Measurements from ENCODE around the gene DNAH10.
"Not testable (repeated sequence)": the region's sequence is repeated elsewhere in the genome, so short reads cannot be mapped to it uniquely, and the experiment has no call there.

DNAH10 gene

GRCh38 chr12:123907726-123908476 is 145.8 kb downstream of the DNAH10 start:
- DNase-seq (ENCODE audit: low spot score), result no peak

GRCh38 chr12:123908884-123909725 is 147.0 kb downstream of the DNAH10 start:
- DNase-seq (ENCODE audit: low spot score), result no peak

- no peak for DNase-seq (ENCODE audit: low spot score)
These were observed 148.0 kb downstream of the DNAH10 start for GRCh38 chr12:123910057-123910456.

- no peak for DNase-seq (ENCODE audit: low spot score)
These were observed 148.7 kb downstream of the DNAH10 start for GRCh38 chr12:123910761-123911193.

- not testable (repeated sequence) for DNase-seq (ENCODE audit: low spot score)
These were observed 149.7 kb downstream of the DNAH10 start for GRCh38 chr12:123911672-123912409.

- no peak for DNase-seq (ENCODE audit: low spot score)
These were observed 150.6 kb downstream of the DNAH10 start for GRCh38 chr12:123912415-123913380.

GRCh38 chr12:123914726-123915333 is 152.7 kb downstream of the DNAH10 start:
- no peak for DNase-seq (ENCODE audit: low spot score)

- DNase-seq (ENCODE audit: low spot score), result no peak
These were observed 154.6 kb downstream of the DNAH10 start for GRCh38 chr12:123916729-123917128.

GRCh38 chr12:123917337-123917850 is 155.3 kb downstream of the DNAH10 start:
- no peak for DNase-seq (ENCODE audit: low spot score)

- no peak for DNase-seq (ENCODE audit: low spot score)
These were observed 157.9 kb downstream of the DNAH10 start for GRCh38 chr12:123919980-123920360.

GRCh38 chr12:123923038-123923437 is 160.9 kb downstream of the DNAH10 start:
- DNase-seq (ENCODE audit: low spot score), result no peak

GRCh38 chr12:123923927-123924326 is 161.8 kb downstream of the DNAH10 start:
- DNase-seq (ENCODE audit: low spot score), result no peak

- no peak for DNase-seq (ENCODE audit: low spot score)
These were observed 162.4 kb downstream of the DNAH10 start for GRCh38 chr12:123924539-123924938.

- DNase-seq (ENCODE audit: low spot score), result no peak
These were observed 166.3 kb downstream of the DNAH10 start for GRCh38 chr12:123928274-123928865.

GRCh38 chr12:123928897-123929296 is 166.8 kb downstream of the DNAH10 start:
- DNase-seq (ENCODE audit: low spot score), result no peak

GRCh38 chr12:123929946-123930583 is 168.0 kb downstream of the DNAH10 start:
- no peak for DNase-seq (ENCODE audit: low spot score)

GRCh38 chr12:123931686-123932321 is 169.7 kb downstream of the DNAH10 start:
- DNase-seq (ENCODE audit: low spot score), result no peak

GRCh38 chr12:123933214-123933613 is 171.1 kb downstream of the DNAH10 start:
- DNase-seq (ENCODE audit: low spot score), result no peak

- no peak for DNase-seq (ENCODE audit: low spot score)
These were observed 172.0 kb downstream of the DNAH10 start for GRCh38 chr12:123934016-123934620.
